HepG2 (cell line): ENCODE results near the gene LRSAM1. TPM values are rescaled to one million over a fixed set of nuclear protein-coding genes. Genes with fewer than 3 reads are reported as not detected.

Experiments used
- ATAC-seq: fragments of 200-7000 bp; cut with Tn5 transposase; 3 replicates; pipeline ENCODE4 v1.9.1; 2020; ENCODE audit warnings: mild to moderate bottlenecking, moderate library complexity
- BruUV-seq: library from RNA; stranded (reverse); fragments of 400-500 nt; replicated peaks from 2 replicates; lab custom pipeline; 2021; lab: Mats Ljungman, UMichigan
- CTCF ChIA-PET: fragments of 300-600 bp; formaldehyde crosslinking; extraction: SDS; loops from one replicate; lab custom pipeline; 2021; ENCODE audit warnings: low total read pairs, inconsistent platforms, low intra/inter-chr PET ratio; lab: Yijun Ruan, JAX
- POLR2A ChIA-PET: fragments of 350-600 bp; sonication (Branson Sonifier 250); formaldehyde crosslinking; loops from one replicate; lab custom pipeline; 2020; ENCODE audit warnings: antibody characterized with exemption, inconsistent platforms; lab: Yijun Ruan, JAX
- DNase-seq: peaks from one replicate; pipeline ENCODE4 v3.0.0-alpha.2; 2015; ENCODE audit warnings: low spot score
- FAIRE-seq: peaks from 3 replicates; lab custom pipeline; 2011; peaks lifted over from hg19 to GRCh38; lab: Jason Lieb, UNC
- H2AFZ ChIP-seq: one replicate; pipeline ENCODE4 v1.6.1; 2011; ENCODE audit warnings: low read length, inconsistent platforms
- H3K27ac ChIP-seq: fragments of 300-600 bp; 3 replicates; pipeline ENCODE4 v1.8.0; 2011; ENCODE audit warnings: mixed run types, mild to moderate bottlenecking, mixed read lengths, low read length, inconsistent platforms; ENCODE audit not compliant: insufficient read depth; ENCODE audit errors: extremely low read length
- H3K27me3 ChIP-seq, 2 experiments: fragments of 200-600 bp in 1 of 2; 2 replicates in 1 of 2; 3 replicates in 1 of 2; pipeline versions ENCODE4 v1.6.0 to v1.8.0; 2011; ENCODE audit warnings: low read length in 2 of 2, mild to moderate bottlenecking in 2 of 2, moderate library complexity in 2 of 2, inconsistent platforms in 1 of 2; ENCODE audit not compliant: insufficient read depth in 2 of 2, control insufficient read depth in 1 of 2
- H3K36me3 ChIP-seq, 2 experiments: fragments of 200-600 bp in 1 of 2; replicated peaks in 1 of 2; 2 replicates in 1 of 2; 3 replicates in 1 of 2; pipeline versions ENCODE4 v1.5.1 to v1.8.0; 2011; ENCODE audit warnings: low read length in 2 of 2, inconsistent platforms in 1 of 2; ENCODE audit not compliant: insufficient read depth in 2 of 2, control insufficient read depth in 1 of 2
- H3K4me1 ChIP-seq: 2 replicates; pipeline ENCODE4 v1.5.1; 2012; ENCODE audit warnings: low read length, inconsistent platforms; ENCODE audit not compliant: insufficient read depth
- H3K4me2 ChIP-seq: 2 replicates; pipeline ENCODE4 v1.6.0; 2011; ENCODE audit warnings: low read depth, low read length, inconsistent platforms
- H3K4me3 ChIP-seq, 3 experiments: fragments of 200-600 bp in 1 of 3; sonication (generic), shearing (Covaris generic) in 1 of 3; replicated peaks in 1 of 3; 2 replicates each; pipeline ENCODE4 v1.5.1; 2011 to 2016; ENCODE audit warnings: low read length in 3 of 3, inconsistent platforms in 2 of 3, low read depth in 2 of 3, mild to moderate bottlenecking in 2 of 3, control low read depth in 1 of 3, mixed read lengths in 1 of 3; ENCODE audit not compliant: insufficient read depth in 1 of 3
- H3K79me2 ChIP-seq: one replicate; pipeline ENCODE4 v1.6.1; 2011; ENCODE audit warnings: low read length, inconsistent platforms; ENCODE audit not compliant: insufficient read depth
- H3K9ac ChIP-seq: 2 replicates; pipeline ENCODE4 v1.6.0; 2011; ENCODE audit warnings: mild to moderate bottlenecking, low read depth, low read length, inconsistent platforms; ENCODE audit not compliant: insufficient read depth
- H3K9me3 ChIP-seq: 2 replicates; pipeline ENCODE4 v1.5.1; 2012; ENCODE audit warnings: mild to moderate bottlenecking, low read length
- H4K20me1 ChIP-seq: 2 replicates; pipeline ENCODE4 v1.6.0; 2011; ENCODE audit warnings: inconsistent platforms, mild to moderate bottlenecking, low read length, moderate library complexity; ENCODE audit not compliant: insufficient read depth
- FOXM1 ChIP-seq: sonication (generic); formaldehyde crosslinking; IDR thresholded peaks from 2 replicates; pipeline ENCODE4 v1.5.0; 2020; ENCODE audit warnings: missing genetic modification reagents
- IKZF1 ChIP-seq: fragments of 450-650 bp; IDR thresholded peaks from 2 replicates; pipeline ENCODE4 v1.7.1; 2016
- NFKB2 ChIP-seq: sonication (generic); formaldehyde crosslinking; IDR thresholded peaks from 2 replicates; pipeline ENCODE4 v1.4.0; 2020; ENCODE audit warnings: missing genetic modification reagents, borderline replicate concordance
- ZFP62 ChIP-seq: sonication (generic); formaldehyde crosslinking; IDR thresholded peaks from 2 replicates; pipeline ENCODE4 v1.4.0; 2020; ENCODE audit warnings: missing genetic modification reagents
- ZNF232 ChIP-seq: sonication (generic); formaldehyde crosslinking; IDR thresholded peaks from 2 replicates; pipeline ENCODE4 v1.4.0; 2020; ENCODE audit warnings: missing genetic modification reagents, borderline replicate concordance
- ZNF274 ChIP-seq: sonication (generic); formaldehyde crosslinking; IDR thresholded peaks from 2 replicates; pipeline ENCODE4 v1.5.1; 2020; ENCODE audit warnings: mild to moderate bottlenecking, missing genetic modification reagents
- ZNF382 ChIP-seq: sonication (generic); formaldehyde crosslinking; IDR thresholded peaks from 2 replicates; pipeline ENCODE4 v1.5.0; 2020; ENCODE audit warnings: missing genetic modification reagents, mild to moderate bottlenecking, borderline replicate concordance
- ZNF629 ChIP-seq: sonication (generic); formaldehyde crosslinking; conservative IDR thresholded peaks from 2 replicates; pipeline ENCODE4 v1.5.0; 2020; ENCODE audit warnings: missing genetic modification reagents
- ZNF768 ChIP-seq: sonication (generic); formaldehyde crosslinking; IDR thresholded peaks from 2 replicates; pipeline ENCODE4 v1.4.0; 2020; ENCODE audit warnings: missing genetic modification reagents
- ZNF775 ChIP-seq: sonication (generic); formaldehyde crosslinking; IDR thresholded peaks from 2 replicates; pipeline ENCODE4 v1.4.0; 2020; ENCODE audit warnings: missing genetic modification reagents, mild to moderate bottlenecking, moderate library complexity, borderline replicate concordance
- ZSCAN9 ChIP-seq: IDR thresholded peaks from 2 replicates; pipeline ENCODE4 v1.6.1; 2016; ENCODE audit warnings: borderline replicate concordance
- WGBS: methylation state at CpG from one replicate; pipeline ENCODE4 v1.1.6; 2017; ENCODE audit warnings: low lambda C conversion rate; 5-methylcytosine and 5-hydroxymethylcytosine counted together
- in situ Hi-C: cut with HindIII; loops from 2 replicates; pipeline ENCODE4 v1.10.0; 2017; ENCODE audit warnings: low pct_unique_long_range_greater_than_20kb; ENCODE audit not compliant: extremely low pct_ligation_motif_present
- intact Hi-C: fragments of 100-400 bp; cut with micrococcal nuclease; formaldehyde crosslinking; loops from one replicate; pipeline ENCODE4 v1.10.0; 2022; ENCODE audit not compliant: unreplicated experiment
- polyA plus RNA-seq, 8 experiments: library from polyadenylated mRNA; depleted of rRNA in 3 of 8; stranded (reverse) in 7 of 8; unstranded in 1 of 8; fragments of >200 nt; fragmentation: Illumina TruSeq in 4 of 8; extraction: Trizol in 4 of 8; gene quantifications; 2 replicates each; pipeline versions ENCODE4 v1.2.1 to v1.2.3, GENCODE V29; 2011 to 2016; ENCODE audit warnings: low read depth in 4 of 8, missing spikeins in 1 of 8, mixed read lengths in 1 of 8; ENCODE audit not compliant: insufficient read depth in 1 of 8
- total RNA-seq, 5 experiments: library from RNA; depleted of rRNA; stranded (reverse); fragments of >200 nt; fragmentation: Illumina TruSeq; extraction: Trizol; gene quantifications; 2 replicates each; pipeline ENCODE4 v1.2.3, GENCODE V29; 2016; ENCODE audit warnings: low read depth in 1 of 5
- TF ChIP-seq, protein P1 (sequence below): sonication (generic); formaldehyde crosslinking; IDR thresholded peaks from 2 replicates; pipeline ENCODE4 v1.5.0; 2020; ENCODE audit warnings: mild to moderate bottlenecking, missing genetic modification reagents, borderline replicate concordance
- TF ChIP-seq, protein P2 (sequence below): sonication (generic); formaldehyde crosslinking; IDR thresholded peaks from 2 replicates; pipeline ENCODE4 v1.5.0; 2020; ENCODE audit warnings: mild to moderate bottlenecking, missing genetic modification reagents
- TF ChIP-seq, protein P3 (sequence below): sonication (generic); formaldehyde crosslinking; IDR thresholded peaks from 2 replicates; pipeline ENCODE4 v1.5.0; 2020; ENCODE audit warnings: missing genetic modification reagents

LRSAM1 gene
- total and polyA plus RNA-seq, 2 of the 13 experiments (the other 11 are each of a cell fraction or from before 2014, with no cell fraction given), result 8.7 to 10.2 TPM

DNA sequence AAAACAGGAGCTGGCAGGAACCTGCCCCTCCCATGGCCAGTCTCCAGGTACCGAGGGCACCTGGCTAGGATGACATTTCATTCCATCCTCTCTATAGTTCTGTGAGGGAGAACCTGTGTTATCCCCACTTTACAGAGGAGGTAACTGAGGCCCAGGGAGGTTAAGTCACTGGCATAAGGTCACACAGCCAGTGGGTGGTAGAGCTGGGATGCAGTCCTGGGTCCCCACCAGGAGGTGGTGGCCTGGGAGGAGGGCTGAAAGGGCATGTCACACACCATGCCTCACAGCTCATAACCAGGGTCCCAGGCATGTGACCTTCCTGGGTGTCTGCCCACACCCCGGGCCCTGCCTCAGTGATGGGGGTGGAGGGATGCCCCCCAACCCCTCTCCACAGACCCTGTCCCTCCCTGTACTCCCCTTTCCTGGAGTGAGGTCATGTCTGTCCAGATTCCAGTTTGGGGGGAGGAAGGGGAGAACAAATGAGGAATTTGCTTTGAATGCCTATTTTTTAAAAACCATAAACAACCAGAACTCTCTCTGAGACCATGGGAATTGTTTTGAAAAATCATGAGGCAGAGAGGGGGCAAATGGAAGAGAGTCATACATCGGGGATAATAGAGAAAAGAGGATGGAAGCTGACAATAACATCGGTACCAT is 83.1 kb downstream of the LRSAM1 start:
- Histone ChIP-seq H3K79me2 (peaks cover 7% of the 10 kb centered on the region), H3K9me3 (no peaks in the 10 kb centered on the region), H3K9ac (no peak overlapping the region), H3K4me1 (no peaks in the 10 kb centered on the region), H2AFZ (no peak overlapping the region), H3K36me3 (peaks cover 4 to 18% of the 10 kb centered on the region in 2 experiments; a peak in 4 of 5 replicates), H3K4me2 (no peak overlapping the region), H3K27me3 (no peaks in the 10 kb centered on the region), H3K27ac (no peak overlapping the region), H4K20me1 (peaks cover 10% of the 10 kb centered on the region), H3K4me3 (no peak overlapping the region)
- ChIA-PET POLR2A (interaction anchor here (1.4 to 1.9 kb wide), 2 partner anchors 11 kb away, joined by 3 to 5 read pairs; no protein-coding TSS in a partner anchor), CTCF (no interaction called here)
- intact Hi-C loops (no loop called here), in situ Hi-C loops (no loop called here)
- DNase-seq (no peak), ATAC-seq (no peak), FAIRE-seq (no peak)
- no TSS peak for BruUV-seq
- TF ChIP-seq NFKB2 (CRISPR knock-in tag) (no peak), ZNF768 (CRISPR knock-in tag) (peak; percentile 96), ZNF629 (CRISPR knock-in tag) (peak; percentile 67)
- 94% methylated on average over 3 of the region's 4 CpGs for WGBS

DNA sequence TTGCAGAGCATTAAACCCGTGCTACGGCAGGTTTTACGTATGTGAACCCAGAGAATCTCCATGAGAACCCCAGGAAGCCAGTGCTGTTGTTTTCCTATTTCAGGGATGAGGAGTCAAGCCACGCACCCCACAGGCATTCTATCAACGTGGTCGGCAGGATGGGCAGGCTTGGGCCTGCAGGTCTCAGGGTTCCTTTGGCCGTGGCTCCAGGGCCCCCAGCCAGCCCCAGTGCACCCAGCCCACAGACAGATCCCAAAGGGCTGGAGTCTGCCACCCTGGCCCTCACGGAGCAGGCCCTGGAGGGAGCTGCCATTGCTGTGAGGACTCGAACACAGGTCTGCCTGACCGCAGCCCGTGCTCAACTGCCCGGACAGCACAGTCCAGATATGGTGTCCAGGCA is 83.6 kb downstream of the LRSAM1 start:
- in situ Hi-C loops (no loop called here), intact Hi-C loops (no loop called here)
- H3K4me3 ChIP-seq, result no peak overlapping the region
- no peak overlapping the region for H3K4me2 ChIP-seq
- H3K4me1 ChIP-seq, result no peaks in the 10 kb centered on the region
- DNase-seq, result no peak
- no peak overlapping the region for H2AFZ ChIP-seq
- H3K9me3 ChIP-seq, result no peaks in the 10 kb centered on the region
- no peak for ATAC-seq
- ChIA-PET POLR2A (interaction anchor here (1.4 kb wide), 1 partner anchor 11 kb away, joined by 3 read pairs; no protein-coding TSS in a partner anchor), CTCF (no interaction called here)
- BruUV-seq, result no TSS peak
- H3K27me3 ChIP-seq, result no peaks in the 10 kb centered on the region
- peaks cover 4 to 14% of the 10 kb centered on the region in 2 experiments; a peak in 4 of 5 replicates for H3K36me3 ChIP-seq
- H4K20me1 ChIP-seq, result peaks cover 13% of the 10 kb centered on the region
- no peak overlapping the region for H3K27ac ChIP-seq
- WGBS, result 90% methylated on average over 7 of the region's 12 CpGs
- FAIRE-seq, result no peak
- H3K79me2 ChIP-seq, result peaks cover 11% of the 10 kb centered on the region
- no peak overlapping the region for H3K9ac ChIP-seq
- TF ChIP-seq ZSCAN9 (CRISPR knock-in tag), result no peak
- no peak for TF ChIP-seq FOXM1 (CRISPR knock-in tag)
- TF ChIP-seq, protein P1, sequence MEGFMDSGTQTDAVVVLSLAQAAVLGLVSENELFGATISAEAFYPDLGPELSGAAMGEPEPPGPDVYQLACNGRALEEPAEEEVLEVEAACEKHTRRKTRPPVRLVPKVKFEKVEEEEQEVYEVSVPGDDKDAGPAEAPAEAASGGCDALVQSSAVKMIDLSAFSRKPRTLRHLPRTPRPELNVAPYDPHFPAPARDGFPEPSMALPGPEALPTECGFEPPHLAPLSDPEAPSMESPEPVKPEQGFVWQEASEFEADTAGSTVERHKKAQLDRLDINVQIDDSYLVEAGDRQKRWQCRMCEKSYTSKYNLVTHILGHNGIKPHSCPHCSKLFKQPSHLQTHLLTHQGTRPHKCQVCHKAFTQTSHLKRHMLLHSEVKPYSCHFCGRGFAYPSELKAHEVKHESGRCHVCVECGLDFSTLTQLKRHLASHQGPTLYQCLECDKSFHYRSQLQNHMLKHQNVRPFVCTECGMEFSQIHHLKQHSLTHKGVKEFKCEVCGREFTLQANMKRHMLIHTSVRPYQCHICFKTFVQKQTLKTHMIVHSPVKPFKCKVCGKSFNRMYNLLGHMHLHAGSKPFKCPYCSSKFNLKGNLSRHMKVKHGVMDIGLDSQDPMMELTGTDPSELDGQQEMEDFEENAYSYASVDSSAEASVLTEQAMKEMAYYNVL, result no peak
- no peak for TF ChIP-seq ZNF274 (CRISPR knock-in tag)
- TF ChIP-seq, protein P2, sequence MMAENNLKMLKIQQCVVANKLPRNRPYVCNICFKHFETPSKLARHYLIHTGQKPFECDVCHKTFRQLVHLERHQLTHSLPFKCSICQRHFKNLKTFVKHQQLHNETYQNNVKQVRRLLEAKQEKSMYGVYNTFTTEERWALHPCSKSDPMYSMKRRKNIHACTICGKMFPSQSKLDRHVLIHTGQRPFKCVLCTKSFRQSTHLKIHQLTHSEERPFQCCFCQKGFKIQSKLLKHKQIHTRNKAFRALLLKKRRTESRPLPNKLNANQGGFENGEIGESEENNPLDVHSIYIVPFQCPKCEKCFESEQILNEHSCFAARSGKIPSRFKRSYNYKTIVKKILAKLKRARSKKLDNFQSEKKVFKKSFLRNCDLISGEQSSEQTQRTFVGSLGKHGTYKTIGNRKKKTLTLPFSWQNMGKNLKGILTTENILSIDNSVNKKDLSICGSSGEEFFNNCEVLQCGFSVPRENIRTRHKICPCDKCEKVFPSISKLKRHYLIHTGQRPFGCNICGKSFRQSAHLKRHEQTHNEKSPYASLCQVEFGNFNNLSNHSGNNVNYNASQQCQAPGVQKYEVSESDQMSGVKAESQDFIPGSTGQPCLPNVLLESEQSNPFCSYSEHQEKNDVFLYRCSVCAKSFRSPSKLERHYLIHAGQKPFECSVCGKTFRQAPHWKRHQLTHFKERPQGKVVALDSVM (CRISPR knock-in tag), result no peak
- no peak for TF ChIP-seq ZNF775 (CRISPR knock-in tag)
- TF ChIP-seq, protein P3, sequence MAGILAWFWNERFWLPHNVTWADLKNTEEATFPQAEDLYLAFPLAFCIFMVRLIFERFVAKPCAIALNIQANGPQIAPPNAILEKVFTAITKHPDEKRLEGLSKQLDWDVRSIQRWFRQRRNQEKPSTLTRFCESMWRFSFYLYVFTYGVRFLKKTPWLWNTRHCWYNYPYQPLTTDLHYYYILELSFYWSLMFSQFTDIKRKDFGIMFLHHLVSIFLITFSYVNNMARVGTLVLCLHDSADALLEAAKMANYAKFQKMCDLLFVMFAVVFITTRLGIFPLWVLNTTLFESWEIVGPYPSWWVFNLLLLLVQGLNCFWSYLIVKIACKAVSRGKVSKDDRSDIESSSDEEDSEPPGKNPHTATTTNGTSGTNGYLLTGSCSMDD, result no peak
- no peak for TF ChIP-seq ZNF382
- no peak for TF ChIP-seq ZNF232 (CRISPR knock-in tag)
- TF ChIP-seq ZFP62 (CRISPR knock-in tag), result no peak
- no peak for TF ChIP-seq IKZF1
